Trophoblast cell (in vitro differentiated cells and primary cell): ENCODE results near the gene FBXL17.

Source experiments
- DNase-seq, 2 donors: peaks; one replicate each; pipeline ENCODE4 v3.0.0-alpha.2; 2016
- H2AFZ ChIP-seq: 2 replicates; pipeline ENCODE4 v1.6.1; 2013; ENCODE audit warnings: low read length, moderate library complexity, mild to moderate bottlenecking; ENCODE audit not compliant: insufficient read depth, poor library complexity
- H2AK5ac ChIP-seq: 2 replicates; pipeline ENCODE4 v1.6.1; 2013; ENCODE audit warnings: mild to moderate bottlenecking, low read length
- H2BK120ac ChIP-seq: 2 replicates; pipeline ENCODE4 v1.6.1; 2013; ENCODE audit warnings: low read length, mild to moderate bottlenecking, moderate library complexity; ENCODE audit not compliant: insufficient read depth, poor library complexity
- H2BK12ac ChIP-seq: 2 replicates; pipeline ENCODE4 v1.6.1; 2013; ENCODE audit warnings: mild to moderate bottlenecking, low read length, moderate library complexity
- H2BK5ac ChIP-seq: 2 replicates; pipeline ENCODE4 v1.6.1; 2013; ENCODE audit warnings: low read length, low read depth, moderate library complexity, mild to moderate bottlenecking; ENCODE audit not compliant: poor library complexity
- H3K14ac ChIP-seq: 2 replicates; pipeline ENCODE4 v1.6.1; 2013; ENCODE audit warnings: mild to moderate bottlenecking, low read length
- H3K18ac ChIP-seq: 2 replicates; pipeline ENCODE4 v1.6.1; 2013; ENCODE audit warnings: mild to moderate bottlenecking, low read length
- H3K23ac ChIP-seq: 2 replicates; pipeline ENCODE4 v1.6.1; 2013; ENCODE audit warnings: low read length
- H3K27ac ChIP-seq: 2 replicates; pipeline ENCODE4 v1.5.1; 2013; ENCODE audit warnings: low read depth, mild to moderate bottlenecking, inconsistent platforms, low read length, moderate library complexity
- H3K27me3 ChIP-seq: 2 replicates; pipeline ENCODE4 v1.6.1; 2013; ENCODE audit warnings: inconsistent platforms, mild to moderate bottlenecking, low read length, moderate library complexity; ENCODE audit not compliant: insufficient read depth
- H3K36me3 ChIP-seq, 2 experiments: 1 replicate in 1 of 2; 2 replicates in 1 of 2; pipeline ENCODE4 v1.6.1; 2013; ENCODE audit warnings: low read length in 2 of 2, mild to moderate bottlenecking in 2 of 2, moderate library complexity in 1 of 2; ENCODE audit not compliant: insufficient read depth in 2 of 2, control insufficient read depth in 1 of 2
- H3K4ac ChIP-seq: 2 replicates; pipeline ENCODE4 v1.6.1; 2013; ENCODE audit warnings: low read depth, mild to moderate bottlenecking, low read length, moderate library complexity
- H3K4me1 ChIP-seq, 2 experiments: 1 replicate in 1 of 2; 2 replicates in 1 of 2; pipeline ENCODE4 v1.6.1; 2013; ENCODE audit warnings: low read length in 2 of 2, mild to moderate bottlenecking in 2 of 2, moderate library complexity in 1 of 2; ENCODE audit not compliant: insufficient read depth in 2 of 2, control insufficient read depth in 1 of 2
- H3K4me2 ChIP-seq: 2 replicates; pipeline ENCODE4 v1.6.1; 2013; ENCODE audit warnings: inconsistent platforms, mild to moderate bottlenecking, low read length, moderate library complexity
- H3K4me3 ChIP-seq: 2 replicates; pipeline ENCODE4 v1.5.1; 2013; ENCODE audit warnings: mild to moderate bottlenecking, low read depth, low read length, inconsistent platforms
- H3K79me1 ChIP-seq: one replicate; pipeline ENCODE4 v1.6.1; 2013; ENCODE audit warnings: low read length
- H3K79me2 ChIP-seq: 2 replicates; pipeline ENCODE4 v1.6.1; 2013; ENCODE audit warnings: low read length, mild to moderate bottlenecking; ENCODE audit not compliant: control insufficient read depth, insufficient read depth, poor library complexity
- H3K9ac ChIP-seq: 2 replicates; pipeline ENCODE4 v1.6.1; 2013; ENCODE audit warnings: mild to moderate bottlenecking, low read length
- H3K9me3 ChIP-seq: 2 replicates; pipeline ENCODE4 v1.6.1; 2013; ENCODE audit warnings: low read depth, mild to moderate bottlenecking, control low read depth, inconsistent platforms, low read length; ENCODE audit not compliant: insufficient read depth
- H4K12ac ChIP-seq: 2 replicates; pipeline ENCODE4 v1.6.1; 2013; ENCODE audit warnings: low read depth, mild to moderate bottlenecking, low read length, moderate library complexity
- H4K8ac ChIP-seq: 2 replicates; pipeline ENCODE4 v1.6.1; 2013; ENCODE audit warnings: low read depth, mild to moderate bottlenecking, low read length, moderate library complexity
- H4K91ac ChIP-seq: one replicate; pipeline ENCODE4 v1.6.1; 2013; ENCODE audit warnings: low read depth, mild to moderate bottlenecking, low read length, moderate library complexity
- WGBS: extraction: QIAGEN DNeasy Blood & Tissue Kit; methylation state at CpG from one replicate; pipeline ENCODE4 v1.1.7; 2013; ENCODE audit warnings: missing lambda C conversion rate; ENCODE audit not compliant: insufficient read length, insufficient coverage; ENCODE audit errors: extremely low coverage; 5-methylcytosine and 5-hydroxymethylcytosine counted together

Gene FBXL17

DNA sequence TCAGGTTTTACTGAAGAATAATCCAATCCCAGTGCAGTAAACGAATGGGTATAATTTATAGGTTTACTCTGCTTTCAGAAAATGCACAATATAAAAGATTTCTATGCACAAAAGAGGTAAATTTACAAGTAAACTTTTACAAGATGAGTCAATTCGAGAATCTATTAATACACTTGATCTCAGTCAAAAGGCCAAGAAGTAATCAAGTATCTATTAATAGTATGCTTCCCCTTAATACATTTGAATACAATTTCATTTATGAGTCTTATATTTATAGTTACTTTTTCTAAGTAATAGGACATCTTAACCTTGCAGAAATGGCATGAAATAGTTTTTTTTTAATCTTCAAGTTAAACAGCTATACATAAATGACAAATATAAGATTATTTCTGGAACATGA is 355.9 kb downstream of the FBXL17 start:
- H3K79me1 ChIP-seq: no peaks in the 10 kb centered on the region
- H3K18ac ChIP-seq: no peak overlapping the region
- no peak overlapping the region for H4K8ac ChIP-seq
- no peak overlapping the region for H2BK120ac ChIP-seq
- H3K36me3 ChIP-seq: no peaks in the 10 kb centered on the region
- no peak for DNase-seq
- H3K4me3 ChIP-seq: no peak overlapping the region
- no peaks in the 10 kb centered on the region for H3K79me2 ChIP-seq
- no peak overlapping the region for H3K14ac ChIP-seq
- no peaks in the 10 kb centered on the region for H3K4me1 ChIP-seq
- no peaks in the 10 kb centered on the region for H3K9me3 ChIP-seq
- no peak overlapping the region for H2AK5ac ChIP-seq
- H3K4ac ChIP-seq: no peak overlapping the region
- whole genome bisulfite sequencing: no CpG with 5 or more reads among the region's 2 CpGs
- H3K4me2 ChIP-seq: no peak overlapping the region
- no peak overlapping the region for H3K27ac ChIP-seq
- H2BK12ac ChIP-seq: no peak overlapping the region
- no peak overlapping the region for H3K9ac ChIP-seq
- no peaks in the 10 kb centered on the region for H3K27me3 ChIP-seq
- no peak overlapping the region for H2AFZ ChIP-seq
- H2BK5ac ChIP-seq: no peak overlapping the region
- H4K91ac ChIP-seq: no peak overlapping the region
- H3K23ac ChIP-seq: no peak overlapping the region
- no peak overlapping the region for H4K12ac ChIP-seq

- no peaks in the 10 kb centered on the region for H3K4me1 ChIP-seq
- H2AK5ac ChIP-seq: no peak overlapping the region
- no peak overlapping the region for H2BK5ac ChIP-seq
- H3K4ac ChIP-seq: no peak overlapping the region
- H3K79me2 ChIP-seq: no peaks in the 10 kb centered on the region
- no peaks in the 10 kb centered on the region for H3K36me3 ChIP-seq
- H2AFZ ChIP-seq: no peak overlapping the region
- no peak overlapping the region for H3K27ac ChIP-seq
- H3K4me3 ChIP-seq: no peak overlapping the region
- no peak overlapping the region for H3K9ac ChIP-seq
- H2BK120ac ChIP-seq: no peak overlapping the region
- no peak overlapping the region for H3K4me2 ChIP-seq
- H3K18ac ChIP-seq: no peak overlapping the region
- no peak overlapping the region for H4K12ac ChIP-seq
- no peak overlapping the region for H3K23ac ChIP-seq
- H3K79me1 ChIP-seq: no peaks in the 10 kb centered on the region
- H3K9me3 ChIP-seq: no peaks in the 10 kb centered on the region
- H3K14ac ChIP-seq: no peak overlapping the region
- no CpG with 5 or more reads among the region's 1 CpG for WGBS
- no peak overlapping the region for H2BK12ac ChIP-seq
- no peak overlapping the region for H4K91ac ChIP-seq
- no peak overlapping the region for H4K8ac ChIP-seq
- DNase-seq: no peak
- H3K27me3 ChIP-seq: no peaks in the 10 kb centered on the region
Measured at GRCh38 chr5:108024986-108025385, 356.9 kb downstream of the FBXL17 start.

- Histone ChIP-seq H3K27me3 (no peaks in the 10 kb centered on the region), H2AFZ (no peak overlapping the region), H3K79me1 (no peaks in the 10 kb centered on the region), H3K4me1 (no peaks in the 10 kb centered on the region), H4K12ac (no peak overlapping the region), H3K4me2 (no peak overlapping the region), H3K79me2 (no peaks in the 10 kb centered on the region), H2BK120ac (no peak overlapping the region), H2AK5ac (no peak overlapping the region), H3K9ac (no peak overlapping the region), H3K36me3 (no peaks in the 10 kb centered on the region), H4K8ac (no peak overlapping the region), H3K9me3 (no peaks in the 10 kb centered on the region), H2BK5ac (no peak overlapping the region), H3K4ac (no peak overlapping the region), H3K23ac (no peak overlapping the region), H3K4me3 (no peak overlapping the region), H3K14ac (no peak overlapping the region), H3K27ac (no peak overlapping the region), H3K18ac (no peak overlapping the region), H4K91ac (no peak overlapping the region), H2BK12ac (no peak overlapping the region)
- DNase-seq: no peak
- no CpG with 5 or more reads among the region's 2 CpGs for WGBS
Measured at GRCh38 chr5:108016101-108016500, 365.8 kb downstream of the FBXL17 start.

GRCh38 chr5:108006791-108007190 is 375.1 kb downstream of the FBXL17 start:
- no peak overlapping the region for H3K14ac ChIP-seq
- H3K4me1 ChIP-seq: no peaks in the 10 kb centered on the region
- H2BK5ac ChIP-seq: no peak overlapping the region
- no peak overlapping the region for H3K23ac ChIP-seq
- no peak overlapping the region for H2AFZ ChIP-seq
- H3K79me2 ChIP-seq: no peaks in the 10 kb centered on the region
- no peaks in the 10 kb centered on the region for H3K27me3 ChIP-seq
- H2BK120ac ChIP-seq: no peak overlapping the region
- H3K36me3 ChIP-seq: no peaks in the 10 kb centered on the region
- H2BK12ac ChIP-seq: no peak overlapping the region
- no peak overlapping the region for H3K4ac ChIP-seq
- DNase-seq: peak in 1 of 2 donors; percentile 65
- H3K9ac ChIP-seq: no peak overlapping the region
- no peak overlapping the region for H4K91ac ChIP-seq
- no CpG with 5 or more reads among the region's 3 CpGs for WGBS
- no peaks in the 10 kb centered on the region for H3K9me3 ChIP-seq
- H3K79me1 ChIP-seq: no peaks in the 10 kb centered on the region
- no peak overlapping the region for H2AK5ac ChIP-seq
- no peak overlapping the region for H3K27ac ChIP-seq
- no peak overlapping the region for H4K12ac ChIP-seq
- H3K18ac ChIP-seq: no peak overlapping the region
- H3K4me2 ChIP-seq: no peak overlapping the region
- no peak overlapping the region for H4K8ac ChIP-seq
- no peak overlapping the region for H3K4me3 ChIP-seq
